Fibroblast of skin of right biceps (primary cell): Measurements from ENCODE around the gene MRPL38.
"Not testable (repeated sequence)": the region's sequence is repeated elsewhere in the genome, so short reads cannot be mapped to it uniquely, and the experiment has no call there.

Experiments
- DNase-seq: peaks from one replicate; pipeline ENCODE4 v3.0.0-alpha.2; 2013

Gene MRPL38

DNA sequence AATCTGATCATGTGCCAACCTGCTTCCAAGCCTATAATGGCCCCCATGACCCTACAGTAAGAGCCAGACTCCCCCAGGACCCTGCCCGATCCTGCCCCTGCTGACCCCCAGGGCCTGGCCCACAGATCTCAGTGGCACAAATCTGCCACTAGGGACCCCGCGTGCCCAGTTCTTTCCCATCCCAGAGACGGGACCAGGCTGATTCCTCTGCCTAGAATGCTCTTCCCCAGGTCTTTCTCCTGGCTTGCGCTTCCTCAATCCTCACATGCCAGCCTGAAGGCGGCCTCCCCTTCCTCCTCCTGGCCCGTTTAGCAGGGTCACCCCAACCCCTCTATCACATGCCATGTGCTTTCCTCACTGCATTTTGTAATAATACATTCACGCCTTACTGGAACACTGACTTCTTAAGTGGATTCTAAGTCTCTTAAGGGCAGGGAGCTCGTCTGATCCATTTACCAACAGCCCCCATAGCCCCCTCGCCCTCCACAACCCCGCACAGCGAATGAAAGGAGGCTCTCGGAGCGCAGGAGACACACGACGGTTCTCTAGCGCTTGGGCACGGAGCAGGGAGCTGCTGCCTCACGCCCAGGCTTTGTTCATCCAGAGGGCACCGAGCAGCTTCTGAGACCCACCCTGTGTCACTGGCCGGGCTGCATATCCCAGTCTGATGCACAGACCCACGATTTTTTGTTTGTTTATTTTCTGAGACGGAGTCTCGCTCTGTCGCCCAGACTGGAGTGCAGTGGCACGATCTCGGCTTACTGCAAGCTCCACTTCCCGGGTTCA lies 9.1 kb downstream of the MRPL38 start:
- DNase-seq, result peak; percentile 45

DNA sequence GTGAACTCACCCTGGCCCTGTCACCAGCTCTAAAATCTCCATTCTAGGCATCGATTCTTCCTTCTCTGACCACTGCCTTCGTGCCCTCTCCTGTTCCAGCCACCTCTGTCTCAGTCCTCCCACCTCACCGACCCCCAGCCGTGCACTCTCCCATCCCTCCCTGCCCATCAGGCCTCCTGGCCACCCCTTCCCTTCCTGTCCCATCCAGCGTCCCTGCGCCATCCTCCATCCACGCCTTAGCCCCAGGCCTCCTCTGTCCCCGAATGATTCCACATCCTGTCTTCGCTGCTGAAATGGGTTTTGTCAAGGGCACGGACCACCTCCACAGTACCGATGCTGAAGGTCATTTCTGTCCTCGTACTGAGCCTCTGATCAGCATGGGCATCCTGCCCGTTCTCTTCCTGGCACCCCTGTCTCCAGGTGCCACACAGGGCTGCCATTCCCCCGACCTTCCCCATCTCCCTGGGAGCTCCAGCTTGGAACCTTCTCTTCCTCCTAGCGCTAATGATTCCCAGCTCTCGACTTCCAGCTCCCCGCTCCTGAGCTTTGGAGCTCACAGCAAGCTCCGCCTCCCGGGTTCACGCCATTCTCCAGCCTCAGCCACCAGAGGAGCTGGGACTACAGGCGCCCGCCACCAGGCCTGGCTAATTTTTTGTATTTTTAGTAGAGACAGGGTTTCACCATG lies 10.5 kb downstream of the MRPL38 start:
- no peak for DNase-seq

DNA sequence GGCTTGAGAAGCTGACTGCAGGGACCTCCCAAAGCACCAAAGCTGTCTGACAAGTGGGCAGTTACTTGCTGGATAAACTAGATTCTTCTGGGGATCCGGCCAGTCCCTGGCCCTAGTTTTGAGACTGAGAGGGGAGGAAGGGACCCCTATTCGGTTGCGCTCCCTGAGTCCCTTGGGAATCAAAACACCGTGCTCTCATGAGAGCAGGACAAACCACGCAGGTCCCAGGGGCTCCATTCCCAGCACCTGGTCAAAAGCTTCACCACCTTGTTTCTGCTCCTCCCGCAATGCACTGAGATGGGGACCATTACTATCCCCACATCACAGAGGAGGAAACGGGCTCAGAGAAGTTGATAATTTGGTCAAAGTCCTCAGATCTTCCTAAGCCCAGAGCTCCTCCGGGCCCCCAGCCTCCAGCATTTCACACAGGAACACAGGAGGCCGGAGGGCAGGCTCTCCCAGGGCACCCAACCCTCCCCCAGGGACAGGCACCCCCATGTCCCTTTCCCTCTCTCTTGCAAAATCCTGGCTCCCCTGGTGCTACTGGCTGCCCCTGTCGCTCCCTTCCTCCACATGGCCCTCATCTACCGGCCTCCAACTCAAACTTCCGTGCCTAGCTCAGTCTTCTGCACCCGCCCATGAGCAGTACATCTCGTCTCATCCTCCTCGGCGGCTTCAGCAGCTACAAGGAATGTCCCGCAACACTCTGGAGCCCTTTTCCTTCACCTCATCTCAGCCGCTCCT lies 11.2 kb downstream of the MRPL38 start:
- no peak for DNase-seq

DNA sequence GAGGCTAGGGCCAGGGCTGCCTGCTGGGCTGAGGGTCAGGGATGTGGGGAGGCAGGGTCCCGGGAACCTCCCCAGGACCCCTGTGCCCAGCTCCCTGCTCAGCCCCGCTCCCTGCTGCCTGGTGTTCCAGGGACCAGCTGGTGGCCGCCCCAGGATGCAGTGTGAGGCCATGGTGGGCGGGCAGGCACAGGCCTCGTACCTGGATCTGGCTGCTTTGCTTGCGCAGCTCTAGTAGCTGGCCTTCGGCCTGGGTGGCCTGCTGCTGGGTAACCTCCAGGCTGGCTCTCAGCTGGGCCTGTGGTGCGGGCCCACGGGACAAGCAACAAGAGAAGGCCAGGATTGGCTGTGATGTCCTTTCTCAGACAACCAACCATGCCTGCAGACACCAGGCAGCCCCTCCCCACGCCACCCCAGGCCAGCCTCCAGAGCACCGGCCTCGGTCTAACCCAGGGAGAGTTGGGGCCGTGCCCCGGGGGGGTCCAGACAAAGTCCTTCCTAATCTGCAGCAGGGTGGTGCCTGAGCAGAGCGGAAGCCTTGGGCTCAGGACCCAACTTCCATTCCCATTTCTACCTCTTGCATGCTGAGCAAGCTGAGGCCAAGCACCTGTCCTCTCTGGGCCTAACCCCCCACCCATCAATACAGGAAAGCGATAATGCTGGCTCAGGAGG lies 12.0 kb downstream of the MRPL38 start:
- no peak for DNase-seq

DNA sequence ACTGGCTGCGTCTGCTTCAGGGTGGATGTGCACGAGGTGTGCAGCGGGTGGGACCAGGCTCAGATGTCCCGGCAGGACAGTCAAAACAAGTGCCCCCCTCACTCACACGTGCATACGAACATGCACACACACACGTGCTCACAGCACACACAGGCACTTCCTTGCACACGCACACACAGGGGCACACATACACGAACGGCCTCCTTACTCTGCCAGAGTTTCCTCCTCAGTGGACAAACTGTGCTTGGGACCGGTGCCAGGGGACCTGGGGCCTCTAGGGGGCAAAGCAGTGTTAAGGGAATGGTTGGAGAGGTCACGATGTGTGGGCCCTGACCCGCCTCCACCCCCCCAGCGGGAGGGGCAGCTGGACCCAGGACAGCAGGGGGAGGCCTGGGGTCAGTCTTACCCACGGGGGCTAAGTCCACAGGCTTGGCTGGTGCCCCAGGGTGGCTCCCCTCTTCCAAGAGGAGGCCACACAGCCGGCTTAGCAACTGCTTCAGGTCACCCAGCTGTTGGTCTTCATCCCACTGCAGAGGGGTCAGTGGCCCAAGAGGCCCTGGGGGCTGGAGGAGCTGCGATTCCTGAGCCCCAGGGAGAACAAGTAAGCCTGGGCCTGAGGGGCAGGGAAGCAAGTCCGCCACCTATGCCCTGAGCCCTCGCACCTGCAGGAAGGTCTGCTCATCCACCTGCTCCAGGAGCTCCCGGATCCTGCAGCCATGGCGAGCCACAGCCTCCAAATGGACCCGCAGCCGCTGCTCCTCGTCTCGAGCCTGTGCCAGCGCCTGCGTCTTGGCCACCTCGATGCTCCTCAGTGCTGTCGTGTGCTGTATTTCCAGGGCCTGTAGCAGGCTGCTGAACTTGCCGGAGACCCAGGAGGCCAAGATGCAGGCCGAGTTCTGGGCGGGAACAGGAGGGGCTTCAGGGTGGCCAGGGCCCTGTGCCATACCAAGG lies 12.8 kb downstream of the MRPL38 start:
- DNase-seq, result no peak

DNA sequence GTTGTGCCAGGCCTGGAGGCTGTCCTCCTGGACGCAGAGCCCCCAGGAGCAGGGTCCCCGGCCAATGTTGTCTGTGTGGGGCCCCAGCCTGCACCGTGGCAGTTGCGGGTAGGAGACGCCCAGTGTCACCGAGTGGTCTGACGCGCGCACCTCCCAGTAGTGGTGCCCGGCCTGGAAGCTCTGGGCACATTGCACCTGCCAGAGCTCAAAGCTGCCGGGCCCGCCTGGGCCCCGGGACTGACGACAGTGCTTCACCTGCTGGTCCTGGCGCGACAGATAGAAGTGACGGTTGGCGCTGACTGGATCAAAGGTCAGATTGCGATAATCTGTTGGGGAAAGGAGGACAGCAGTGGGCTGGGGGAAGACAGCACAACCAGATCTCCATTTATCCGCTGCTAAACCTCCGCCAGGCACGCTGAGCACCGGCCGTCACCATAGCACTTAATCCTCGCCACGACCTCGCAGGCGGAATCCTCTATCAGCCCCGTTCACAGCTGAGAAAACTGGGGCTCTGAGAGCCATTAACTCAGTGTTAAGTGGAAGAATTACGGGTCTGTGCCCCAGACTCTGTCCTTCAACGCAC lies 13.6 kb downstream of the MRPL38 start:
- no peak for DNase-seq

DNA sequence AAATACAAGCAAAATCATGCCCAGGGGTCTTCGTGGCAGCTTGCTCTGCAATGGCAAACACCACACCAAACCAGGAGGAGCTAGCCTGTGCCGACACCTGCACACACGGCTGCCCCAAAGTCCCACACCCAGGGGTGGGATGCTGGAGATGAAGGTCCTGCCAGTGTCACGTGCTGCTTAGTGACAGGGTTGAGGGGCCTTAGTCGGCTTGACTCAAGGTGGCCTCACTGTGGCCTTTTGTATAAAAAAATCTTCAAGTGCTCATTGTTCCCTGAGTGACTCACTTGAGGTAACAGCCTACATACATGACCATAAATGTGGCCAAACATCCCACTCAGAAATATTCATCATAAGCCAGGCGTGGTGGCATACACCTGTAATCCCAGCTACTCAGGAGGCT lies 15.2 kb downstream of the MRPL38 start:
- no peak for DNase-seq

DNA sequence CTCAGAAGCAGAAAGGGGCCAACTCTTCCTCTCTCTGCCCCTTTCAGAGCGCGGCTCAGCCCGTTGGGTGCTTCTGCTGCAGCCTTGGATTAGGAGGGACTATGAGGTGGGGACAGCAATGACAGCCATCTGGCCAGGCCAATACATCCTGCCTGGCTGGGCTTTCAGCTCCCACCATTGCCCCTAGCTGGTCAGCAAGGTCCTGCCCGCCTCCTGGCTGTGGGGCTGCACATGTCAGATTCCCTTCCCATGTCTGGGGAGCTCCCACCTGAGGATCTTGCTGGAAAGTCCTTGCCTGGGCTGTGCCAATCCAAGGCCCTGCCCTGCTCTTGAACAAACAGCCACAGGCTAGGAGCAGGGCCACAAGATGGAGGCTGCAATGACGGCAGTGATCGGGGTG lies 16.2 kb downstream of the MRPL38 start:
- DNase-seq, result no peak

DNA sequence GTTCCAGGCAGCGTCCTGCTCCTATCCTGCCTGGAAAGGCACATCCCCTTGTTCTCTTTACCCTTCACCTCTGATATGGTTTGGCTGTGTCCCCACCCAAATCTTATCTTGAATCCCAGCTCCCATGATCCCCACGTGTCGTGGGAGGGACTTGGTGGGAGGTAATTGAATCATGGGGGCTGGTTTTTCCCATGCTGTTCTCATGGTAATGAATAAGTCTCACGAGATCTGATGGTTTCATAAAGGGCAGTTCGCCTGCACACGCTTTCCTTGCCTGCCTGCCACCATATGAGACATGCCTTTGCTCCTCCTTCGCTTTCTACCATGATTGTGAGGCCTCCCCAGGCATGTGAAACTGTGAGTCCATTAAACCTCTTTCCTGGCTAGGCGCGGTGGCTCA lies 18.8 kb downstream of the MRPL38 start:
- not testable (repeated sequence) for DNase-seq

DNA sequence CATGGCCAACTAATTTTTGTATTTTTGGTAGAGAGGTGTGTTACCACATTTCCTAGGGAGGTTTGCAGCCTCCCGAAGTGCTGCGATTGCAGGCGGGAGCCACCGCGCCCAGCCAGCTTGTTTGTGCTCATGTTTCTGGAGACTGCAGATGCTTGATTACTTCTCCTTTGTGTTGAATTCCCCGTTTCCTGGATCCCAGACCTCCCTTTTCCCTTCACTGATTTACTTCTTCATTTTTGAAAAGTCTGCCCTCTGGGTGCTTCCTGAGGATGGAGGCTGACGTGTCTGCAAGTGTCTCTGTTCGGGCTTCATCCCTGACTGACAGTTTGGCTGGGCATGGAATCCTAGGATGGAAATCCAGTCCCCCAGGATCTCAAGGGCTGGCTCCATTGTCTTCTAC lies 19.3 kb downstream of the MRPL38 start:
- no peak for DNase-seq

DNA sequence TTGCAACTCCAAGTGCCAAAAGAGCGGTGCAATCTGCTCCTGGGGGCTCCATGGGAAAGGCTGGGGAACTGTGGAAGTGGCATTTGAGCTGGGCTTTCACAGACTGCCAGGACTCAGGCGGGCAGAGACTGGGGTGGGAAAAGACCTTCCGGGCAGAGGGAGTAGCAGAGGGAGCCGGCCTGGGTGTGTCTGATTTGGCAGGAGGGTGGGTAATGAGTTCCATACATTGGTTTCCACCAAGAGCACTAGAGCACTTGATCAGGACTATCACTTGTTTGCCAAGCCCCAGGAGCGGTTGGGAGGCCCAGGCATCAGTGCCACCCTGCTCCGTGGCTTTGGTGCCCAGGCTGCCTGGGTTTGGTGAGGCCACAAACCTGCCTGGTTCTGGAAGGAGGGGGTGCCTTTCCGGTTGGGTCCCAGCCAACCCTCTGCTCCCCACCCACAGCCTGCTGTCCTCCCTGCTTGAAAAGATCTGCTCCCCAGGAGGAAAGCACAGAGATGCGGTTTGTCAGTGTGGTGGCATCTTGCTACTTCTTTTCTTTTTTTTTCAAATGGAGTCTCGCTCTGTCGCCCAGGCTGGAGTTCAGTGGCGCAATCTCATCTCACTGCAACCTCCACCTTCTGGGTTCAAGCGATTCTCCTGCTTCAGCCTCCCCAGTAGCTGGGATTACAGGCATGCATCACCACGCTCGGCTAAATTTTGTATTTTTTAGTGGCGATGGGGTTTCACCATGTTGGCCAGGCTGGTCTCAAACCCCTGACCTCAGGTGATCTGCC lies 22.8 kb downstream of the MRPL38 start:
- no peak for DNase-seq

DNA sequence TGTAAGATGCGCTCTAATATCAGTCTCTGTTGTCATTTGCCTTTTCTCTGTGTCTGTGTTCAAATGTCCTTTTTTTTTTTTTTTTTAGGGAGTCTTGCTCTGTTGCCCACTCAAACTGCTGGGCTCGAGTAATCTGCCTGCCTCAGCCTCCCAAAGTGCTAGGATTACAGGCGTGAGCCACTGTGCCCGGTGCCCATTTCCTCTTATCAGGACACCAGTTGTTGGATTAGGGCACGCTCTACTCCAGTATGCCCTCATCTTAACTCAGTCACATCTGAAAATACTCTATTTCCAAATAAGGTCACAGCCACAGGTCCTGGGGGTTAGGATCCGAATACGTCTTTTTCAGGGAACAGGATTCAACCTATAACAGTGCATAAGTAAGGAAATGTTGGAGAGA lies 24.4 kb downstream of the MRPL38 start:
- no peak for DNase-seq

DNA sequence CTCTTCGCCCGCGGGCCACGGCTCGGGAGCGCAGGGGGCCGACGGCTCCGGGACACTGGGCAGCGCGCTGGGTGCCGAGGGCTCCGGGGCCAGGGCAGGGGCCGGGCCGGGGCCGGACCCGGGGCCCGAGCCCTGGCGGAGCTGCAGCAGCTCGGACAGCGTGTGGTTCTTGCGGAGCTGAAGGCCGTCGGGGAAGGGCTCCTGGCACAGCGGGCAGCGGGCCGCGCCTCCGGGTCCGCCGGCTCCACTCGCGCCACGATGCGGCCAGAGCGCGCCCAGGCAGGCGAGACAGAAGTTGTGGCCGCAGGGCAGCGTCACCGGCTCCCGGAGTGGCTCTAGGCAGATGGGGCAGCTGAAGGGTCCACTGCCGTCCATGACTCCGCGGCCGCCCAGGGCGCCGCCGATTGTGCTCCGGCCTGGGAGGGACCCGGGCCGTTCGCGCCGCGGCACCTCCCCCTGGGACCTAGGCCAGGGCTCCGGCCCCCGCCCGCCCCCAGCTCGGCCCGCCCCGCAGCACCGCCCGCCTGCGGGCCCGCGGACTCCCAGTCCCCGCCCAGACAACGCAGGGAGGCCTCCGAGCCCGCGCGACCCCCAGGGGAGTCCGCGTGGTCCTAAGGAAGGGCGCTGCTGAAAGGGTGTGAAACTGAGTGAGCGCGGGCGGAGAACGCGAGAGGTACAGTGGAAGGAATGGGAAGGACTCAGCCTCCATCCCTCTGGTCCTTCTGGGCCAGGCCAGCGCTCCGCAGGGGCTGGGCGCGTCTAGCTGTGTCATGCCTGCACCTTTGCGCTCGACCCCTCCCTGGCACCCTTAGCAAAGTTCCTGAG lies 26.3 kb downstream of the MRPL38 start, which contains the start of gene TRIM47:
TSS of gene TRIM47 (minus strand) at position 408 of the 825 bp plus-strand sequence. CDS start at position 375, 33 bp downstream.
- peak; percentile 39 for DNase-seq

DNA sequence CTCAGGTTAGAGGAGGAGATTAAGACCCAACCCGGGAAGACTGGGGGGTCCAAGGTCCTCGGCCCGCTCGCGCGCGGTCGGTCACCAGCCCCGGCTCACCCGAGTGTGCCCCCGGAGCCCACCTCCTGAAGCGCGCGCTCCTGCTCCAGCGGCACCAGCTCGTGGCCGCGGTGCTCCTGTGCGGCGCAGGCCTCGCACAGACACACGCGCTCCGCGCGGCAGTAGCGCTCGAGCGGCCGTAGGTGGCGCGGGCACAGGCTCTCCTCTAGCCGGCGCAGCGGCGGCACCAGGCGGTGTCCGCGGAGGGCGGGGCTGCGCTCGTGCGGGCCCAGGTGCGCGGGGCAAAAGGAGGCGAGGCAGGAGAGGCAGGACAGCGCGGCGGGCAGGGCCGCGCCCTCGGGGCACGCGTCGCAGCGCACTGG lies 26.9 kb downstream of the MRPL38 start:
- peak; percentile 53 for DNase-seq

DNA sequence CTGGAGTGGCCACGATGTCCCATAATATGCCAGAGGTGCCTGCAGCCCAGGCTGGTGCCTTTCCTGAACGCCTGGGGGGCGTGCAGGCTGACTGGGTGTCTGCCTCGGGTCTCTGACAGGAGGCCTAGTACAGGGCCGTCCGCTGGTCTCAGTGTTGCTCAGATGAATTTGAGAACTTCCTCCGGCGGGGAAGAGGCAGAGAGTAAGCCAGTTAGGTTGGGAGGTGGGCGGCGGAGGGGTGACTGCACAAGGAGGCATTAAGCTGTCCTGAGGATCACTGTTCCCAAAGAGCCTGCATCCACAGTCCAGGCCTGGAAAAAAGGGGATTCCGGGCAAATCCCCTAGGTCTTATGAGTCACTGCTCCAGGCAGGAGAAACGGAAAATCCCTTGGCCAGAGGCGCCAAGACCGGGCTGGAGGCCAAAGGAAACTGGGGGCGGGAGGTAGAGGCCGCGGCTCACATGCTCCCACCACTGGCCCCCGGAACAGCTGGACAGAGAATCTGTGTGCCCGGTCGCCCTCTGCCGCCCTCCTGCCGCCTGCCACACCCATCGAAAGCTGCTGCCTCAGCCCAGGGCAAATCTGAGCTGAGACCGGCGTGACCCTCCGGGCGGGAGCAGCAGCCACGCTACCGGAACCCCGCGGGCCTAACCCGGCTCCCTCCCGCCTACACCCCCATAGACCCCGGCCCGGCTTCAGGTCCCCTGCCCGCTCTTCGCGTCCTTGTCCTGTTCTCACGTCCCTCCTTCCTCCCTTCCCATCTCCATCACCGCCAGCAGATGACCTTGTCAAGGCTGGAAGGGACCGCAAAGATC lies 27.5 kb downstream of the MRPL38 start:
- peak; percentile 87 for DNase-seq

DNA sequence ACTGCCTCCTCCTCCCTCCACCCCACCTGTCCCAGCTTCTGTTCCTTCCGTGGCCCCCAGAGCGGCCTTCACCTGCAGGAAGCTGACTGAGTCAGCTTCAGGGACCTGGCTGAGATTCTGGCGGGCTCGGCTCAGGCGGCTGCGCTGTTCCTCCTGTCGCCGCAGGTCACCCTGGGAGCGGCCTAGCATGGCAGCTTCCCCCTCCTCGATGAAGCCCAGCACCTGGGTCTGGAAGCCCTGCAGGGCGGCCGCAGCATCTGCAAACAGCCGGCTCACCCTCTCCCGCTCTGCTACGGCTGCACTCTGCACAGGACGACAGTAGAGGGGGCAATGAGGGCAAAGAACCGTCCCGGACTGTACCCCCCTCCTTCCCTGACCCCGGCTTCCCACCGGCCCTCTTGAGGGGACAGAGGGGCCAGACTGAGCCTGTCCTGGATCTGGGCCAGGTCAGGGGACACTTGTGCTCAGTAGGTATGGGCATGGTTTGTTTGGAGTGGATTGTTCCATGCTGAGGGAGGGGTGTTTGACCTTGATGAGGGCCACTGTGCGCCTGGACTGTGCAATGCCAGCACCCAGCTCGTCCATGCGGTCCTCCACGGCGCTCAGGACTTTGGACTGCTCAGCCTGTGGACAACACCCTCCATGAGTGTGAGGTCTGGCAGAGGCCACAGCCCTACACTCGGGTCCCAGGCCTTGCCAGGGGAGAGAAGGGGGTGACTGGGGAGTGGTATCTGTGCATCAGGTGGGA lies 28.3 kb downstream of the MRPL38 start:
- DNase-seq, result no peak

DNA sequence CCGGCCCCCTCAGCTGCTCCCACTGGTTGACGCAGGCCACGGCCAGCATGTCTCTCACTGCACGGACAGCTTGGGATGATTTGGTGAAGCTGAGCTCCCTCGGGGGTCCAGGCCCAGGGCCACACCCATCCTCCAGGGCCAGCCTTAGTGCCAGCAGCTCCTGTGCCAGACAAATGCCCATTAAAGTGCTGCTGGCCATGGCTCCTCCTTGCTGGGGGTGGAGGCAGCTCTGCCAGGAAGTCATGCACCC lies 28.8 kb downstream of the MRPL38 start:
- no peak for DNase-seq

DNA sequence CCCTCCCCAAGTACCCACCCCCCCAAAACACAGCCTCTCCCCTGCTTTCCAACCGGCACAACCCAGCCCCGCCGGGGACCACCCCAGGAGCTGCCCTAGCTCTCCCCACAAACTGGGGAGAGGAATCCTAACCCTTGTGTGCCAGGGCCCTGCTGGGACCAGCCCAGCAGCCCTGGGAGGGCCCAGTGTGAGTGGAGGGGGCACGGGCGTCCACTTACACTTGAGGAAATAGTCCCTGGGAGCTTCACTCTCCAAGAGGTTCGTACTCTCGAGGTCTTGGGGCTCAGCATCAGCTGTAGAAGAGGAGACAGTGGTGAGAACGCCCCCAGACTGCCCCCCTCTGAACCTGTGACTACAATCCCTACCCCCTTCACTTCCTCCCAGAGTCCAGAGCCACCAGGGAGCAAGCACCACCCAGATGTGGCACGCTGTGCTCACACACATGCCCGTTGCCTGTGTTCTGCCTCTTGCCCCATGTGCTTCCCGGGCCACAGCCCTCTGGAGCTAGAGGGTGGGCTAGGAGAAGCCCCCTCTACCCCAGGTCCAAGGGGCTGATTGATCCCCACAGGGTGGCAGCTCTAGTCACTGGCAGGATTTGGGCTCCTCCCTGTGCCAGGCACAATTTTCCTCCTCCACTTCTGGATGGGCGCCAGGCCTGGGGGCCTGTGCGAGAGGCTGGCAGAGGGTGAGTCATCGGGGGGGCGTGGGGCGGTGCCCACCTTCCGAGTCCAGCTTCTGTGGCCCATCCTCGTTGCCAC lies 29.3 kb downstream of the MRPL38 start:
- DNase-seq, result no peak
